HepG2 (cell line): ENCODE measurements around the gene PLA2G4F. TPM values are rescaled to one million over a fixed set of nuclear protein-coding genes. Genes with fewer than 3 reads are reported as not detected.

Experiments used
- BHLHE40 ChIP-seq: IDR thresholded peaks from 2 replicates; pipeline ENCODE4 v1.6.1; 2011; ENCODE audit warnings: low read length, improper control_type of control experiment
- ESRRA ChIP-seq: sonication (generic); formaldehyde crosslinking; IDR thresholded peaks from 2 replicates; pipeline ENCODE4 v1.5.1; 2020; ENCODE audit warnings: mild to moderate bottlenecking, low read depth, missing genetic modification reagents
- EZH2 ChIP-seq: conservative IDR thresholded peaks from 2 replicates; pipeline ENCODE4 v1.6.1; 2012; ENCODE audit warnings: mild to moderate bottlenecking, low read depth, low read length, moderate library complexity
- HNRNPH1 ChIP-seq: fragments of 200-400 bp; formaldehyde crosslinking; optimal IDR thresholded peaks from 2 replicates; pipeline ENCODE3; 2017; ENCODE audit warnings: mild to moderate bottlenecking, low read depth, low read length
- MLXIP ChIP-seq: sonication (generic); formaldehyde crosslinking; IDR thresholded peaks from 2 replicates; pipeline ENCODE4 v1.9.0; 2021; ENCODE audit warnings: missing genetic modification reagents, borderline replicate concordance
- MNT ChIP-seq: fragments of 450-650 bp; IDR thresholded peaks from 2 replicates; pipeline ENCODE4 v1.6.1; 2016
- MTF2 ChIP-seq: sonication (generic); formaldehyde crosslinking; IDR thresholded peaks from 2 replicates; pipeline ENCODE4 v1.5.0; 2020; ENCODE audit warnings: missing genetic modification reagents, borderline replicate concordance
- NR1H2 ChIP-seq: sonication (generic); formaldehyde crosslinking; IDR thresholded peaks from 2 replicates; pipeline ENCODE4 v1.8.1; 2022; ENCODE audit warnings: low read depth, missing genetic modification reagents, borderline replicate concordance
- NR2F2 ChIP-seq: IDR thresholded peaks from 2 replicates; pipeline ENCODE4 v1.6.1; 2012; ENCODE audit warnings: low read depth, inconsistent platforms, borderline replicate concordance
- PLRG1 ChIP-seq: fragments of 450-650 bp; conservative IDR thresholded peaks from 2 replicates; pipeline ENCODE4 v1.6.1; 2016
- RFX1 ChIP-seq: fragments of 450-650 bp; IDR thresholded peaks from 2 replicates; pipeline ENCODE4 v1.6.1; 2017
- TCF7 ChIP-seq: sonication (generic); IDR thresholded peaks from 2 replicates; pipeline ENCODE4 v1.6.1; 2016; ENCODE audit warnings: antibody characterized with exemption, low read depth
- ZKSCAN5 ChIP-seq: sonication (generic); formaldehyde crosslinking; IDR thresholded peaks from 2 replicates; pipeline ENCODE4 v1.5.1; 2020; ENCODE audit warnings: mild to moderate bottlenecking, missing genetic modification reagents
- ZNF776 ChIP-seq: sonication (generic); formaldehyde crosslinking; IDR thresholded peaks from 2 replicates; pipeline ENCODE4 v1.4.0; 2020; ENCODE audit warnings: mild to moderate bottlenecking, missing genetic modification reagents
- ZNF841 ChIP-seq: sonication (generic); formaldehyde crosslinking; IDR thresholded peaks from 2 replicates; pipeline ENCODE4 v1.8.1; 2023; ENCODE audit warnings: missing genetic modification reagents, borderline replicate concordance
- ZSCAN25 ChIP-seq: sonication (generic); formaldehyde crosslinking; IDR thresholded peaks from 2 replicates; pipeline ENCODE4 v1.8.0; 2022; ENCODE audit warnings: mild to moderate bottlenecking, missing genetic modification reagents
- polyA plus RNA-seq, 8 experiments: library from polyadenylated mRNA; depleted of rRNA in 3 of 8; stranded (reverse) in 7 of 8; unstranded in 1 of 8; fragments of >200 nt; fragmentation: Illumina TruSeq in 4 of 8; extraction: Trizol in 4 of 8; gene quantifications; 2 replicates each; pipeline versions ENCODE4 v1.2.1 to v1.2.3, GENCODE V29; 2011 to 2016; ENCODE audit warnings: low read depth in 4 of 8, missing spikeins in 1 of 8, mixed read lengths in 1 of 8; ENCODE audit not compliant: insufficient read depth in 1 of 8
- total RNA-seq, 5 experiments: library from RNA; depleted of rRNA; stranded (reverse); fragments of >200 nt; fragmentation: Illumina TruSeq; extraction: Trizol; gene quantifications; 2 replicates each; pipeline ENCODE4 v1.2.3, GENCODE V29; 2016; ENCODE audit warnings: low read depth in 1 of 5
- TF ChIP-seq, protein P1 (sequence below): sonication (generic); formaldehyde crosslinking; IDR thresholded peaks from 2 replicates; pipeline ENCODE4 v1.4.0; 2020; ENCODE audit warnings: missing genetic modification reagents
- TF ChIP-seq, protein P2 (sequence below): sonication (generic); formaldehyde crosslinking; IDR thresholded peaks from 2 replicates; pipeline ENCODE4 v1.4.0; 2020; ENCODE audit warnings: missing genetic modification reagents
- TF ChIP-seq, protein P3 (sequence below): sonication (generic); formaldehyde crosslinking; conservative IDR thresholded peaks from 2 replicates; pipeline ENCODE4 v1.8.0; 2022; ENCODE audit warnings: mild to moderate bottlenecking, moderate library complexity, missing genetic modification reagents
- TF ChIP-seq, protein P4 (sequence below): IDR thresholded peaks from 2 replicates; pipeline ENCODE4 v1.6.1; 2018; ENCODE audit warnings: missing genetic modification reagents

The PLA2G4F gene
- total and polyA plus RNA-seq, 2 of the 13 experiments (the other 11 are each of a cell fraction or from before 2014, with no cell fraction given), result 0.07 TPM; not detected in 1

DNA sequence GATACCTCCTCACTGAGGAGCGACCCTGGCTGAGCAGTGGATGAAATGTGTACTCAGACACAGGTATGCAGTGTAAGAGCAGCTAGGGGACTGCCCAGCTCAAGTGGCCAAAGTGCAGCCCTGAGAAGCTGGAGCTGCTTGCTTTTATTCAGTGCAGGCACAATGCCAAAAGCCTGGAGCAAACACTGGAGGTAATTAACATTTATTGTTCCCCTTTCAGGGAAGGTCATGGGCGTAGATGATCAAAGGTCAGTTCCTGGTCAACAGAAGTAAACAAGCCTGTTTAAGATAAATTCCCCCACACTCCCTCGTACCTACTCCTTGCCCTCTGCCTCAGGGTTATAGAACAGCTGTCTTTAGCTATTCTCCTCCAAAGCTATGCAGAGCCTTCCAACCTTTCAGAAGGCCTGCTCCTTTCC, 17.5 kb downstream of the PLA2G4F start (continued):
- TF ChIP-seq, protein P1, sequence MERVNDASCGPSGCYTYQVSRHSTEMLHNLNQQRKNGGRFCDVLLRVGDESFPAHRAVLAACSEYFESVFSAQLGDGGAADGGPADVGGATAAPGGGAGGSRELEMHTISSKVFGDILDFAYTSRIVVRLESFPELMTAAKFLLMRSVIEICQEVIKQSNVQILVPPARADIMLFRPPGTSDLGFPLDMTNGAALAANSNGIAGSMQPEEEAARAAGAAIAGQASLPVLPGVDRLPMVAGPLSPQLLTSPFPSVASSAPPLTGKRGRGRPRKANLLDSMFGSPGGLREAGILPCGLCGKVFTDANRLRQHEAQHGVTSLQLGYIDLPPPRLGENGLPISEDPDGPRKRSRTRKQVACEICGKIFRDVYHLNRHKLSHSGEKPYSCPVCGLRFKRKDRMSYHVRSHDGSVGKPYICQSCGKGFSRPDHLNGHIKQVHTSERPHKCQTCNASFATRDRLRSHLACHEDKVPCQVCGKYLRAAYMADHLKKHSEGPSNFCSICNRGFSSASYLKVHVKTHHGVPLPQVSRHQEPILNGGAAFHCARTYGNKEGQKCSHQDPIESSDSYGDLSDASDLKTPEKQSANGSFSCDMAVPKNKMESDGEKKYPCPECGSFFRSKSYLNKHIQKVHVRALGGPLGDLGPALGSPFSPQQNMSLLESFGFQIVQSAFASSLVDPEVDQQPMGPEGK (CRISPR knock-in tag), result no peak
- TF ChIP-seq ZNF841 (CRISPR knock-in tag), result no peak
- TF ChIP-seq RFX1, result no peak
- TF ChIP-seq BHLHE40, result peak; percentile 60; the same call in 1 of the 2 replicates
- TF ChIP-seq, protein P2, sequence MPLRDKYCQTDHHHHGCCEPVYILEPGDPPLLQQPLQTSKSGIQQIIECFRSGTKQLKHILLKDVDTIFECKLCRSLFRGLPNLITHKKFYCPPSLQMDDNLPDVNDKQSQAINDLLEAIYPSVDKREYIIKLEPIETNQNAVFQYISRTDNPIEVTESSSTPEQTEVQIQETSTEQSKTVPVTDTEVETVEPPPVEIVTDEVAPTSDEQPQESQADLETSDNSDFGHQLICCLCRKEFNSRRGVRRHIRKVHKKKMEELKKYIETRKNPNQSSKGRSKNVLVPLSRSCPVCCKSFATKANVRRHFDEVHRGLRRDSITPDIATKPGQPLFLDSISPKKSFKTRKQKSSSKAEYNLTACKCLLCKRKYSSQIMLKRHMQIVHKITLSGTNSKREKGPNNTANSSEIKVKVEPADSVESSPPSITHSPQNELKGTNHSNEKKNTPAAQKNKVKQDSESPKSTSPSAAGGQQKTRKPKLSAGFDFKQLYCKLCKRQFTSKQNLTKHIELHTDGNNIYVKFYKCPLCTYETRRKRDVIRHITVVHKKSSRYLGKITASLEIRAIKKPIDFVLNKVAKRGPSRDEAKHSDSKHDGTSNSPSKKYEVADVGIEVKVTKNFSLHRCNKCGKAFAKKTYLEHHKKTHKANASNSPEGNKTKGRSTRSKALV (CRISPR knock-in tag), result 0 out of 2 replicates have a peak, but pooled peaks have one; percentile 31
- TF ChIP-seq, protein P3, sequence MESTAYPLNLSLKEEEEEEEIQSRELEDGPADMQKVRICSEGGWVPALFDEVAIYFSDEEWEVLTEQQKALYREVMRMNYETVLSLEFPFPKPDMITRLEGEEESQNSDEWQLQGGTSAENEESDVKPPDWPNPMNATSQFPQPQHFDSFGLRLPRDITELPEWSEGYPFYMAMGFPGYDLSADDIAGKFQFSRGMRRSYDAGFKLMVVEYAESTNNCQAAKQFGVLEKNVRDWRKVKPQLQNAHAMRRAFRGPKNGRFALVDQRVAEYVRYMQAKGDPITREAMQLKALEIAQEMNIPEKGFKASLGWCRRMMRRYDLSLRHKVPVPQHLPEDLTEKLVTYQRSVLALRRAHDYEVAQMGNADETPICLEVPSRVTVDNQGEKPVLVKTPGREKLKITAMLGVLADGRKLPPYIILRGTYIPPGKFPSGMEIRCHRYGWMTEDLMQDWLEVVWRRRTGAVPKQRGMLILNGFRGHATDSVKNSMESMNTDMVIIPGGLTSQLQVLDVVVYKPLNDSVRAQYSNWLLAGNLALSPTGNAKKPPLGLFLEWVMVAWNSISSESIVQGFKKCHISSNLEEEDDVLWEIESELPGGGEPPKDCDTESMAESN, result peak; percentile 91
- peak; percentile 88 for TF ChIP-seq ESRRA (CRISPR knock-in tag)
- peak; percentile 59 for TF ChIP-seq TCF7
- TF ChIP-seq MLXIP, result no peak
- TF ChIP-seq HNRNPH1, result no peak
- TF ChIP-seq MNT, result no peak
- no peak for TF ChIP-seq EZH2
- TF ChIP-seq NR2F2, result peak; percentile 90
- no peak for TF ChIP-seq ZNF776 (CRISPR knock-in tag)
- no peak for TF ChIP-seq MTF2
- TF ChIP-seq, protein P4, sequence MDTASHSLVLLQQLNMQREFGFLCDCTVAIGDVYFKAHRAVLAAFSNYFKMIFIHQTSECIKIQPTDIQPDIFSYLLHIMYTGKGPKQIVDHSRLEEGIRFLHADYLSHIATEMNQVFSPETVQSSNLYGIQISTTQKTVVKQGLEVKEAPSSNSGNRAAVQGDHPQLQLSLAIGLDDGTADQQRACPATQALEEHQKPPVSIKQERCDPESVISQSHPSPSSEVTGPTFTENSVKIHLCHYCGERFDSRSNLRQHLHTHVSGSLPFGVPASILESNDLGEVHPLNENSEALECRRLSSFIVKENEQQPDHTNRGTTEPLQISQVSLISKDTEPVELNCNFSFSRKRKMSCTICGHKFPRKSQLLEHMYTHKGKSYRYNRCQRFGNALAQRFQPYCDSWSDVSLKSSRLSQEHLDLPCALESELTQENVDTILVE (CRISPR knock-in tag), result peak; percentile 74; the same call in 1 of the 2 replicates
- 0 out of 2 replicates have a peak, but pooled peaks have one; percentile 19 for TF ChIP-seq ZSCAN25 (CRISPR knock-in tag)
- TF ChIP-seq ZKSCAN5 (CRISPR knock-in tag), result no peak
- no peak for TF ChIP-seq PLRG1
- TF ChIP-seq NR1H2 (CRISPR knock-in tag), result no peak
